ENCODE data around the gene TKT.

TKT gene

DNA sequence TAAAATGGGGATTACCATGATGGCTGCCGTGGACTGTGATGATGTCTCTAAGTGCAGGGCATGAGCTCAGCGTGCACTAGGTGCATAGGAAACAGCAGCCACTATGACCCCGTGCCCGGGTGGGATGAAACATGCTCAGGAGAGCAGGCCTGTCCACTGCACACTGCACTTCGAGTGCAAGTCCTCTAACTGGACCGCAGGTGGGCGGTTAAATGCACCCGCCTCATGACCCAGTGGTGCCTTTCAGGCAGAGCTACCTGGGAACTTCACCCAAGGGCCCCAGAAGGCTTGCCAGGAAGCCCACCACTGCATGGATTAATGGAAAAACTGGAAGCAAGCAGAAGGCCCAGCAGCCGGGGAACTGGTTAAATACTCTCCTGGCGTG, 60.8 kb downstream of the TKT start:
- no peak for DNase-seq

DNA sequence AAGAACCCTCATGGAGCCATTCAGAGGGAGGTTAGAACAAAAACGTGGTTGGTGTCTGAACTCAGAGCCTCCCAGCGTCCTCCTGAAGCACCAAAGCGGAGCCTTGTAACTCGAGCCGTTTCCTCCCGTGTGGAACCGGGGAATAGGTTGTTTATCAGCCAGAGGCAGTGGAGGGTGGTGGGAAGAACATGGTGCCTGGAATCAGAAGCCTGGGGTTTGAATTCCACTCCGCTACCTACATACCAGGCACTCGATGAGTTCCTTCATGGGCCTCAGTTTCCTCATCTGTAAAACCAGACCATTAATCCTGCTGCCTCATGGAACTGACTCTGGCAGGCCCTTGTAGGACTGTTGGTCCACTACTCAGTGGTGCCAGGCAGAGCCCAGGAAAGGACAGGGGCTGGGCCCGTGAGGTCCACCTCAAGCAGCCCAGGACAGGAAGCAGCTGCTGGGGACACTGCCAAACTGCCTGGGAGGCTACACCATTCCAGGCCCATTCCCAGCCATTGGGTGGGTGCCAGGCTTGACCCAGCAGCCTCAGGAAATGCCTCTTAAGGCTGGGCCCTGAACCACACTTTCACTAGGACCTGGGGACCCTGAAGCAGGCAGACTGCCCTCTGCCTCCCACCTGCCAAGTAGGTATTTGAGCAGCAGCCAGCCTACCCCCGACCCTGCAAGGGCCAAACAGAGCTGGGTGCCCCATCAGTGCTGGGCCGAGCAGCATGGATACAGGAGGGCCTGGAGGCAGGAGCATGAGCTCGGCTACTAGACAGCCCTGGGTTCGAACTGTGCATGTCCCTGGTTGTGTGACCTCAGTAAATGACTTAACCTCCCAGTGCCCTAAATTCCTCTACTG, 61.4 kb downstream of the TKT start:
- no peak for DNase-seq

DNA sequence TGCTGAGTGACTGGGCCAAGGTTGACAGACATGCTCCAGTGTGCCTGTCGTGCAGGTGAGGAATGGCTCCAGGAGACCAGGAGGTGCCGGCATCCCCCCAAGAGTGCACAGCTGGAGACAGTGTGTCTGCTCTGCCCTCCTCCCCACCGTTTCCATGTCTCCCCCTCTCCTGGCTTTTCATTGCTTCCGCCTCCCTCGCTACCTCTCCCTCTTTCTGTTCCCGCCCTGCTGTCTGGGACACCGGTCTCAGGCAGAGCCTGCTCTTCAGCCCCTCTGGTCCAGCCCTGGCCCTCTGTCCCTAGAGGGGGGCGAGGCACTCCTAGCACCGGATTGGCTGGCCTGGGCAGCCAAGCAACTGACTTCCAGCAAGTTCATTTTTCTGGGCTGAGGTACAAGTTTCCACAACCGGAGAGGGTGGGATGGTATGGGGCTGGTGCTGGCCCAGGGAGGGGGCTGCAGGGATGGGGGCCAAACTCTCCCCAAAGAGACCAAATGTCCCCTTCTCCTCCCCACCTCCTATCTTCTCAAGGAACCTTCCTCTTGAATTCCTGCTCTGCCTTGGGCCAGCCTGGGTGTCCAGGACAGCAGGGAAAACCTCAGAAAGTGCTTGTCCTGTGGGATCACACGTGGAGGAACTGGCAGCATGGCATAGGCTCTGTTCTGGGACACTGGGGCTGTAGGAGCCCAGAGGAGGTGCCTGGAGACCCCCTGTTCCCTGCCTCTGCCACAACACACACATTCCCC, 62.2 kb downstream of the TKT start:
- no peak for DNase-seq

DNA sequence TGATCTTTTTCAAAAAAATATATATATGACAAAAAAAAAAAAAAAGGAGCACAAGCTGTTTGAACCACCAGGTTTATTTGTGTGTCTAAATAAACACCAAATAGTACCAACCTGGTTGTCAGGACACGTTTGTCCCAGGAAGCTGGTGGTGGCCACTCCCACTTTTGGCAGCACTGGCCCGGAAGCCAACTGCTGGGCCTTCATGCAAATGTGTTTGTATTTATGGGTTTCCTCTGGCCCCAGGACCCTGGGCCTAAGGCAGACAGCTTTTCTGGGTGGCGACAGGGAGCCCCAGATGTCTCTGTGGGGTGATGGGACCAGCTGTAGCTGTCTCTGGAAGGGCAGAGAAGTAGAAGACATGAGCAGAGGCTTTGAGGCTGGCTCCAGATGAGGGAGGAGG, 63.2 kb downstream of the TKT start:
- no peak for DNase-seq

DNA sequence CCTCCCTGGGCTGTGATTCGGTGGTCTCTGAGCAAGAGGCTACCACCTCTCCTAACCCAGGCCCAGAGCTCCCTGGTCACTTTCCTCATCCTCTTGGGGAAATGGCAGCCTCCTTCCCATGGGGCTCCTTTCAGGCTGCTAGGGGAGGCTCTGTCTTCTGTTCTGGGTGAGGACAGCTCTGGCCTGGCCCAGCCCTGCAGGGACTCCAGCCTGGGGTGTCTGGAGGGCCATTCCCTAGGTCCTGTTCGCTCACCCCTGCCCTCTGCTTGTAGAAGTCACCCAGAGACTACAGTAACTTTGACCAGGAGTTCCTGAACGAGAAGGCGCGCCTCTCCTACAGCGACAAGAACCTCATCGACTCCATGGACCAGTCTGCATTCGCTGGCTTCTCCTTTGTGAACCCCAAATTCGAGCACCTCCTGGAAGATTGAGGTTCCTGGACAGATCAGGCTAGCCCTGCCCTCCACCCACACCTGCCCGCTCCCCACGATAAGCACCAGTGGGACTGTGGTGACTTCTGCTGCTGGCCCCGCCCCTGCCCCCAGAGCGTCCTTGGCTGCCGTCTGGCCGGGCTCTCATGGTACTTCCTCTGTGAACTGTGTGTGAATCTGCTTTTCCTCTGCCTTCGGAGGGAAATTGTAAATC, 63.9 kb downstream of the TKT start:
- no peak for DNase-seq

DNA sequence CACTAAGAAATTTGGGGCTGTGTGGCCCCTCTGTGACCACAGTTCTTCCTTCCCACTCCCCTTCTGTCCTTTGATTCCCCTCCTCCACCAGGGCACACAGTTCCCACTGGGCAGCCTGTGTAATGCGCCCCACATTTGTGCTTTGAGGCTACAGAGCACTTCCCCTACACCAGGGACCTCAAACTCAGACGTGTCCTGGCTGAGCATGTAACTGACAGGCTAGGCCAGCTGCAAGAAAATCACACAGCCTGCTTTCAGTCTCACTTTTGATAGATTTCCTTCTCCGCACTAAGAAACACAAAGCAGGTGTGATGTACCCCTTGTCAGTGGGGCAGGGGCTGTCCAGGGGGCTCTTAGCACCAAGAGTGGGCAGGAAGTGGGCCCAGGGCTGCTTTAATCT, 65.2 kb downstream of the TKT start:
- no peak for DNase-seq

DNA sequence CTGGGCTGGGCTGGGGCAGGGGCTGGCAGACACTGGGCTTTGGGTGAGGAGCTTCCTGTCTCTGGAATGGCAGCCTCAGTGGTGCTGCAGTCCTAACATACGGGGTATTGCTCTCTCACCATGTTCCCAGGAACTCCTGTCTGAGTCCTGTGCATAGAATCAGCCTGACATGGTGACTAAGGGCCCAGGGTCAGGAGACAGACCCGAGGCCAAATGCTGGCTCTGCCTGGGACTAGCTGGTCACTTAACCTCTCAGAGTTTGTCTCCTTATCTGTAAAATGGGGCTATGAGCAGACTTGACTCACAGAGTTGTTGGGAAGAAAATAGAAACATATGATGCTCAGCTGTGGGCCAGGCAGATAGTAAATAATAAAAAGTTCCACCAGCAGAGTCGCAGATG, 66.5 kb downstream of the TKT start:
- no peak for DNase-seq

DNA sequence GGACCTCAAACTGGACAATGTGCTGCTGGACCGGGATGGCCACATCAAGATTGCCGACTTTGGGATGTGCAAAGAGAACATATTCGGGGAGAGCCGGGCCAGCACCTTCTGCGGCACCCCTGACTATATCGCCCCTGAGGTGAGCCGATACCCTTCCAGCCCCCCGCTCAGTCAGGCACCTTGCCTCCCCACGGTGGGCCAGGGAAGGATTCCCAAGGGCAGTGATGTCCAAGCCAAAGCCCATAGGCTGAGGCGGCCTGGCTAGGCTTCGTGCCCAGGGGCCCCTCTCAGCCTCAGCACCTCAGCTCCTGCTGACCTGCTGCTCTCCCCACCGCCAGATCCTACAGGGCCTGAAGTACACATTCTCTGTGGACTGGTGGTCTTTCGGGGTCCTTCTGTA, 67.1 kb downstream of the TKT start:
- DNase-seq = no peak

DNA sequence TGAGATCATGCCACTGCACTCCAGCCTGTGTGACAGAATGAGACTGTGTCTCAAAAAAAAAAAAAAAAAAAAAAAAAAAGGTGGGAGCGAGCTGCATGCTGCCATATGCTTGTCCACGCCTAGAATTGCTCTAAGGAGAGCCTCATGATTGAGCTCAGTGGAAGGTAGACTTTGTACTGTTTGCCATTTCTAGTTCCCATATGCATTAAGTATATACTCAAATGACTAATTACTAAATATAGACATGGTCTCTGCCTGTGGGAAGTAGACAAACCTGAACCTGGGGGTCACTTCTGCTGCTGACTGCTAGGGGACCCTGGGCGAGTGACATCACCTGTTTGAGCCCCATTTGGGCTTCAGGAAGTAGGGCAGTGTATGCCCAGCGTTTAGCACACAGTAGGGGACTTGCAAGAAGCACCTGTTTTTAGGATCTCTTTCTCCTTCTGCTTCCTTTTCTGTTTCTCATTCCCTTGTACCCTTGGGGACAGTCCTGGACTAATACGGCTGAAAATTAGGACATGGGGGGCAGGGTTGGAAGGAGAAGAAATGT, 67.6 kb downstream of the TKT start:
- DNase-seq = no peak

DNA sequence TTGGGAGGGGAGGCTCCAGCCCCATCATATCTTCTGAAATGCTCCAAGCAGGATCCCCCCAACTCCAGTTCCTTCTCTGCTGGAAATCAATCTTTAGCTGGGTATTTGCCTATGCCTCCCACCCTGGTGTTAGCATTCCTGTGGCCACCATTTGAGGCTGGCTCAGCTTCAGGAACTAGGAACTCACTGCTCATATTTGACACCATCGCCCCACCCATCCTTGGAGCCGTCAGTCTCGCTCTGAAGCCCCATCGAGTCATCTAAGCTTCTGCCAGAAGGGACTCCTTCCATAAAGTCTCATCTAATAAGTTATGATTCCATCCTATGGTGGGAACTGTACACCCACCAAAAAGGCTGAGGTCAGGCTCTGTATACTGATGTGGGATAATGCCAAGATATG, 68.4 kb downstream of the TKT start:
- DNase-seq = no peak

DNA sequence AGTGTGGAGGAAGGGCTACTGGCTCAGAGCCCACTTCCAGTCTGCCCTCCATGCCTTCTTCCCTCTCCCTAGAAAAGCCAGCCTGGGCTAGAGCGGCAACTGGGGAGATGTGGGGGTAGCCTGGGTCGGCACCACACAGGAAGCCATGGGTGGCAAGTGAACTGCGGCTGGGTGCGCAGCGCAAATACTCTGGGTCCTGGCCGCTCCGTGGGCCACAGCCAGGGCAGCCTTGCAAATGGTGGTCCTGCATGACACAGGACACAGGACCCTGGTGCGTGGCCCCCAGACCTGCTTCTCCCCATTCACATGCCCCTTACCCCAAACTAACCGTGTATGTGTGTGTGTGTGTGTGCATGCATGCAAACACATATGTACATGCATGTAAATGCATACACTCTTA, 69.1 kb downstream of the TKT start:
- DNase-seq = no peak

DNA sequence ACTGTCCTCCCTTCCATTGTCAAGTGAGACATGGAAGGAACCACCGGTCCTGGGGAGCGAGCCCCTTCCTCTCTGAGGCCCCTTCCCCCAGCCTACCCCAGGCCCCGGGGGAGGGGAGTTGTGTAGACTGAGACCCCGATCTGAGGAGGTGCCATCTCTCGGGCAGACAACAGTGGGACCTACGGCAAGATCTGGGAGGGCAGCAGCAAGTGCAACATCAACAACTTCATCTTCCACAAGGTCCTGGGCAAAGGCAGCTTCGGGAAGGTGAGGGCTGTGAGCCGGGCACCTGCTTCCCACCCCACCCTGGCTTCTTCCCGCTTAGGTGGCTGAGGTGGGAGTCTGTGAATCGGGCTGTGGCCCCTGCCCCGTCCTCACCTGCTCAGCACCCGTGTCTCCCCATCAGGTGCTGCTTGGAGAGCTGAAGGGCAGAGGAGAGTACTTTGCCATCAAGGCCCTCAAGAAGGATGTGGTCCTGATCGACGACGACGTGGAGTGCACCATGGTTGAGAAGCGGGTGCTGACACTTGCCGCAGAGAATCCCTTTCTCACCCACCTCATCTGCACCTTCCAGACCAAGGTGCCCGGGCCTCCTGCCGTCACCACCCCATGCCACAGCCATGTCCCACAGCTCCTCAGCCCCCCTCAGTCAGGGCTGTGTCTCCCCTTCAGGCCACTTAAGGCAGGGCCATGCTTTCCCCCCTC, 69.9 kb downstream of the TKT start:
- no peak for DNase-seq

DNA sequence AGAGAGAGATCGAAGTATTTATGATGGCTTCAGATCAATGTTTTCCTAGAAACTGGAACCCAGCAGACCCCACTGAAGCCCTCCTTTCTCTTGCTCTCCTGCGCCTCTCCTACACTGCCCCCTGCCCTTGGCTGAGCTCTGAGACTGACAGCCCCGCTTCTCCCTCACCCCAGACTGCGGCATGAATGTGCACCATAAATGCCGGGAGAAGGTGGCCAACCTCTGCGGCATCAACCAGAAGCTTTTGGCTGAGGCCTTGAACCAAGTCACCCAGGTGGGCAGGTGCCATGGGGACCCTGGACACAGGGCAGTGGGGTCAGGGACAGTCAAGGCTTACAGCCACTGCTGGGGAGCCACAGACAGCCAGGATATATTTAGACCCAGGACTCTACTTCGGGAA, 71.1 kb downstream of the TKT start:
- DNase-seq = no peak

DNA sequence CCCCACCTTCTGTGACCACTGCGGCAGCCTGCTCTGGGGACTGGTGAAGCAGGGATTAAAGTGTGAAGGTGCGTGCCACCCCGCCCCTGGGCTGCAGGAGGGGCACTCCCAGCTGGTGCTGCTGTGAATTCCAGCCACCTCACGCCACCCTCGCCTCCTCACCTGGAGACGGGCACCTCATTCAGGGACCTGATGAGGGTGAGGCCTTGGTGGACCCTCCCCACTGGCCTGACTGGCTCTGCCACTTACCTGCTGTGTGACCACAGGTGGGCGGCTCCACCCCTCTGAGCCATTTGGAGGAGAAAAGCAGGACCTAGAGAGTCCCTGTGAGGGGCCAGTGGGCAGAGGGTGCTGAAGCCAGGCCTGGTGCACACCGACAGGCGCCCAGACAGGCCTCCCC, 72.3 kb downstream of the TKT start:
- DNase-seq = no peak

DNA sequence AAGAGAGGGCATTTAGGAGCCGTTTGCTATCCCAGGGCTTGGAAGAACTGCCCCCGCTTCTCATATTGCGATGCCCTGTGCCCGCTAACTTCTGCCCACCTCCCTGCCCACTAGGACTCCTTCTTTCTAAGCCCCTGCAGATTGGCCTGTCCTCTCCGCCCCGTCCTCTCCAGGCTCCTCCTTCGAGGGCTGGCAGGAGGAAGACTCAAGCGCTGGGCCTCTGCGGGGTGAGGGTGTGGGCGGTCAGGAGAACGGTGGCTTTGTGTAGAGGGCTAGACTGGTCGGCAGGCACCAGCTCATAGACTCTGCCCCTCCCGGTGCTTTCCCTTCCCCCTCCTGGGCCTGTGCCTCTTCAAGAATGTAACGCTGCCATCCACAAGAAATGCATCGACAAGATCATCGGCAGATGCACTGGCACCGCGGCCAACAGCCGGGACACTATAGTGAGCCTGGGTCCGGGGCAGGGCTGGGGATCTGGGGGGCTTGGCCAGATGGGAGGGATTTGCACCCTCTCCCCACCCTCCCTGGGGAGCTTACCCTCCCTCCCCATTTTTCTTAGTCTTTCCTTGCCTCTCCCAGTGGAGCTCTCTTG, 73.0 kb downstream of the TKT start:
- DNase-seq = no peak

DNA sequence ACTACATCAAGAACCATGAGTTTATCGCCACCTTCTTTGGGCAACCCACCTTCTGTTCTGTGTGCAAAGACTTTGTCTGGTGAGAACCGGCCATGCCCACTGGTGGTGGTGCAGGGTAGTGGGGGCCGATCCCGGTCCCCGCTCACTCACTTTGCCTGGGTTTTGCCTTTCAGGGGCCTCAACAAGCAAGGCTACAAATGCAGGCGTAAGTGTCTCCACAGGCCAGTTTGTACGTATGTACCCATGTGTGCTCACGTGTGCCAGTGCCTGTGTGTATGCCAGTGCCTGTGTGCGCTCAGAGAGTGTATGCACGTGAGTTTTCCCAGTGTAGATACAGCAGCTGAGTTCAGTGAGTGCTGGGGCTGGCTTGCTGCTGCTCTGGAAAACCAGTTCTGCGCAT, 74.3 kb downstream of the TKT start:
- no peak for DNase-seq

DNA sequence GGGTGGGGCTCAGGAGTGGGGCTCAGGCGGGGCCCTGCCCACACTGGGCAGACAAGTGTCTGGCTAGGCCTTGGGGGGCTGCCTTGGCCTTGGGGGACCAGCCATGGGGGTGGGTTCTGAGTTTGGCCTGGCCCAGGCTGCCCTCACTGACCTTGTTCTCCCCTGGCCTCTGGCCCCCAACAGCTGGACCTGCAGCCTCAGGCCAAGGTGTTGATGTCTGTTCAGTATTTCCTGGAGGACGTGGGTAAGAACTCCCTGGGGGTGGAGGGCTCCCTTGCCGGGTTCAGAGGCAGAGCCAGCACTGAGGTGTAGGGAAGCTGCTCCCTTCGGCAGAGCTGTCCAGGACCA, 74.8 kb downstream of the TKT start:
- DNase-seq = no peak

DNA sequence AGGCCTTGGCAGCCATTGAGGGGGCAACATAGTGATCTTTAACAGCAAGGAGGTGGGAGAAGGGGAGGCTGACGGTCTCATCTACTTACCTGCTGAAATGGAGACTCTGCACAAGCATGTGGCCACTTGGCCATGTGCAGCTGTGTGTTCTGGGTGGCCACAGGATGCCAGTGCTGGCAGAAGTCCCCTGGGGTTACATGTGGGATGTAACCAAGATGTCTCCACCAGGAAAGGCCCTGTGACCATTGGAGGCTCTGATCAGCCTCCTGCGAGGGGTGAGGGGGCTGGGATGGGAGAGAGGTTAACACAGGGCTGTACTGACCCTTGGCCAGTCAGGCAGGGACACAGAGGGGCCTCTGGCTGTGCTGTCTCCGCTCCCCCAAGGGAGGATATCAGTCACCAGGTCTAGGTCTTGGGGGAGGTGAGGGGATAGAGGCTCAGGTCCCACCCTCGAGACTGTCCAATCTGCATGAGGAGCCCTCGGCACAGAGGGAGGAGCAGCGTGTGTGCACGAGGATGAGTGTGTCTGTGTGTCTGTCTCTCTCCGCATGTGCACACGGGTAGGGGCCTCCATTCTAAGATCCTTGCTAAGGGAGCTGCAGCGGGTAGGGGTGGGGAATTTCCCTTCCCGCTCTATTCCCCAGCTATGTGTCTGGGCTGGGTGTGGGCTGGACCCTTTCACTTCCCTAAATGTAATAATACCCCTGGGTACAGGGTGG, 75.4 kb downstream of the TKT start:
- DNase-seq = peak; percentile 76

DNA sequence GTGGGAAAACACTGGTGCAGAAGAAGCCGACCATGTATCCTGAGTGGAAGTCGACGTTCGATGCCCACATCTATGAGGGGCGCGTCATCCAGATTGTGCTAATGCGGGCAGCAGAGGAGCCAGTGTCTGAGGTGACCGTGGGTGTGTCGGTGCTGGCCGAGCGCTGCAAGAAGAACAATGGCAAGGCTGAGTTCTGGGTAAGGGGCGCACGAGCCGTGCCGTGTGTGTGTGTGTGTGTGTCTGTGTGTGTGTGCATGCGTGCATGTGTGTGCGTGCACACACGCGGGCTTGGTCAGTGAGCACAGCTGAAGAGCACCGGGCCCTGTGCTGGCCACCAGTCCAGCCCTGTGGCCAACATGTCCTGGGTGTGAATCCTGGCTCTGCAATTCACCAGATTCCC, 76.2 kb downstream of the TKT start:
- no peak for DNase-seq

DNA sequence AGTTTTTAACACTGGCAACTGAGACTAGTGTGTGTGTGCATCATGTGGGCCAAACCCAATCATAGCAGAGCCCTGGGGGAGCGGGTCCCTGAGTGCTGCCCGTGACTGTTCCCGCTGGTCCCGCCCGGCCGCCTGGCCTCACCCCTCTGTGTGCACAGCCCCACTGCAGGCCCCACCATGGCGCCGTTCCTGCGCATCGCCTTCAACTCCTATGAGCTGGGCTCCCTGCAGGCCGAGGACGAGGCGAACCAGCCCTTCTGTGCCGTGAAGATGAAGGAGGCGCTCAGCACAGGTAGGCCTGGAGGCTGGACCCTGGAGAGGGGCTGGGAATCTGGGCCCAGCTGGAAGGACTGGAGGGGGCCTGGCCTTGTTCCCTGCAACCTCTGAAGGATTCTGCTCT, 77.6 kb downstream of the TKT start:
- DNase-seq = no peak

DNA sequence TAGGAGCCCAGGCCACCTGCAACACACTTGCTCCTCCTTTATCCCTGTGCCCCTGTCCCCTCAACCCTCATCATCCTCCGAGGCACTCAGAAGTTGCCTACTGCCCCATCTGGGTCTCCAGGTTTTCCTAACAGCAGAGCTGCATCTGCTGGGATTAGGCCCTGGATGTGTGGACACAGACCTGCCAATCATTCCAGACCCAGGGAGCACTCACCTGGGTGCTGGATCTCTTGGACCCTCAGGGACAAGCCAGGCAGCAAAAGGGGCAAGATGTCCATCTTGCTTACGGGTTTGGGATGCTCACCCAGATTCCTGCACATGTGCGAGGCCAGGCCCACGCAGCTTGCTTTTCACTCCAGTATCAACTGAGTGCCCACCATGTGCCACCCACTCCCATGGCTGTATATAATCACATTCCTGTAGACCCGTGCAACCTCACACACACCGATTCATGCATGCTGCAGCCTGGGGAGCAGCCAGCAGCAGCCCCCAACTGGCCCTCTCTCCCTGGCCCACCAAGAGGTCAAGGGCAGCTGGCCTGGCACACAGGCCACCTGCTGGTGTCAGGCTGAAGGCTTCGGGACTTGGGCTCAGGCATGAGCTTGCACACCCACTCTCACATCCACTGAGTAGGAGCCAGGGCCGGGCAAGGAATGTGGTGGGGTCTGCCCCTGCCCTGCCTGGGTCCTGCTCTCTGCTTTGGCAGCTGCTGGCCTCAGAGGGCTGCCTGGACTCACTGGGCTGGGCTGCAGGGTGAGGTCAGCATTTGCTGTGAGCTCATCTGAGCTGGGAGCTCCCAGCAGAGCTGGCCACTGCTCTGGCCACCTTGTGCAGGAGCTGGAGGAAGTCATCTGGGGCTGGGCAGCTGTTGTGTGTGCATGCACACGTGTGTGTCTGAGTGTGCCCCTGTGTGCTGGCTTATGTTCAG, 79.9 kb downstream of the TKT start:
- DNase-seq = no peak

Measured in CD4-positive, alpha-beta T cell treated with Interleukin-15 for 1 hour (primary cell).